Panc1 (cell line): ENCODE measurements around the gene MRPS2. TPM values are rescaled to one million over a fixed set of nuclear protein-coding genes. Genes with fewer than 3 reads are reported as not detected.
A peak's percentile ranks its signal among the peaks of the same experiment; 100 is the strongest.

Source experiments
- ATAC-seq: fragments of 200-7000 bp; cut with Tn5 transposase; 2 replicates; pipeline ENCODE4 v1.9.1; 2020; ENCODE audit warnings: mild to moderate bottlenecking, moderate library complexity
- BruUV-seq: library from RNA; stranded (reverse); fragments of 400-500 nt; replicated peaks from 2 replicates; lab custom pipeline; 2021; lab: Mats Ljungman, UMichigan
- CTCF ChIA-PET: fragments of 300-600 bp; sonication (Branson Sonifier 250); formaldehyde crosslinking; loops from one replicate; lab custom pipeline; 2022; ENCODE audit warnings: antibody characterized with exemption; lab: Charles Lee
- POLR2A ChIA-PET: fragments of 300-600 bp; sonication (Branson Sonifier 250); formaldehyde crosslinking; loops from one replicate; lab custom pipeline; 2022; ENCODE audit warnings: antibody characterized with exemption; lab: Charles Lee
- DNase-seq: peaks from one replicate; pipeline ENCODE4 v3.0.0-alpha.2; 2010; ENCODE audit warnings: low read depth, low spot score
- H3K27ac ChIP-seq: 2 replicates; pipeline ENCODE4 v1.5.1; 2011; ENCODE audit warnings: mild to moderate bottlenecking, low read length, inconsistent platforms
- H3K27me3 ChIP-seq: fragments of 200-500 bp; sonication (Bioruptor generic); 2 replicates; pipeline ENCODE4 v1.6.0; 2014; ENCODE audit warnings: low read length, inconsistent platforms; ENCODE audit not compliant: control insufficient read depth, insufficient read depth
- H3K36me3 ChIP-seq: fragments of 200-500 bp; sonication (Bioruptor generic); 2 replicates; pipeline ENCODE4 v1.5.1; 2014; ENCODE audit warnings: inconsistent platforms, mild to moderate bottlenecking, low read length, moderate library complexity; ENCODE audit not compliant: control insufficient read depth, insufficient read depth
- H3K4me1 ChIP-seq: 2 replicates; pipeline ENCODE4 v1.5.1; 2011; ENCODE audit warnings: inconsistent platforms, mild to moderate bottlenecking, low read length, moderate library complexity; ENCODE audit not compliant: control insufficient read depth, insufficient read depth
- H3K4me3 ChIP-seq, 2 experiments: 2 replicates each; pipeline ENCODE4 v1.5.1; 2011 to 2012; ENCODE audit warnings: low read depth in 2 of 2, low read length in 2 of 2, mild to moderate bottlenecking in 2 of 2, inconsistent platforms in 1 of 2, moderate library complexity in 1 of 2
- H3K9me3 ChIP-seq: fragments of 200-500 bp; sonication (Bioruptor generic); 2 replicates; pipeline ENCODE4 v1.5.1; 2014; ENCODE audit warnings: low read depth, mild to moderate bottlenecking, inconsistent platforms, low read length, moderate library complexity; ENCODE audit not compliant: control insufficient read depth, insufficient read depth
- POLR2AphosphoS5 ChIP-seq: IDR thresholded peaks from 2 replicates; pipeline ENCODE4 v1.6.1; 2012; ENCODE audit warnings: mild to moderate bottlenecking, low read depth, low read length, moderate library complexity
- SIN3A ChIP-seq: IDR thresholded peaks from 2 replicates; pipeline ENCODE4 v1.6.1; 2012; ENCODE audit warnings: low read depth, mild to moderate bottlenecking, low read length, moderate library complexity, borderline replicate concordance; ENCODE audit not compliant: insufficient read depth
- TCF7L2 ChIP-seq: IDR thresholded peaks from 2 replicates; pipeline ENCODE4 v1.6.1; 2011; ENCODE audit warnings: mild to moderate bottlenecking, low read depth, low read length, inconsistent platforms
- in situ Hi-C: cut with HindIII; loops from 2 replicates; pipeline ENCODE4 v1.10.0; 2016; ENCODE audit warnings: low sequenced_read_pairs, low pct_unique_long_range_greater_than_20kb
- intact Hi-C: fragments of 100-400 bp; cut with micrococcal nuclease; formaldehyde crosslinking; loops from one replicate; pipeline ENCODE4 v1.10.0; 2022; ENCODE audit not compliant: unreplicated experiment
- total RNA-seq: library from RNA; stranded (reverse); gene quantifications from one replicate; pipeline ENCODE4 v1.2.1, GENCODE V29; 2021; ENCODE audit not compliant: unreplicated experiment
- TF ChIP-seq, protein P1 (sequence below), 2 experiments: IDR thresholded peaks; 2 replicates each; pipeline ENCODE4 v1.6.1; 2011 to 2012; ENCODE audit warnings: low read depth in 2 of 2, control low read depth in 1 of 2, low read length in 1 of 2, mild to moderate bottlenecking in 1 of 2, moderate library complexity in 1 of 2; ENCODE audit not compliant: insufficient read depth in 1 of 2
- TF ChIP-seq, protein P2 (sequence below): fragments of 450-650 bp; IDR thresholded peaks from 2 replicates; pipeline ENCODE4 v1.5.1; 2017; ENCODE audit warnings: mild to moderate bottlenecking

The MRPS2 gene
- total RNA-seq, 1 experiment from 2014 or later = 33.5 TPM

DNA sequence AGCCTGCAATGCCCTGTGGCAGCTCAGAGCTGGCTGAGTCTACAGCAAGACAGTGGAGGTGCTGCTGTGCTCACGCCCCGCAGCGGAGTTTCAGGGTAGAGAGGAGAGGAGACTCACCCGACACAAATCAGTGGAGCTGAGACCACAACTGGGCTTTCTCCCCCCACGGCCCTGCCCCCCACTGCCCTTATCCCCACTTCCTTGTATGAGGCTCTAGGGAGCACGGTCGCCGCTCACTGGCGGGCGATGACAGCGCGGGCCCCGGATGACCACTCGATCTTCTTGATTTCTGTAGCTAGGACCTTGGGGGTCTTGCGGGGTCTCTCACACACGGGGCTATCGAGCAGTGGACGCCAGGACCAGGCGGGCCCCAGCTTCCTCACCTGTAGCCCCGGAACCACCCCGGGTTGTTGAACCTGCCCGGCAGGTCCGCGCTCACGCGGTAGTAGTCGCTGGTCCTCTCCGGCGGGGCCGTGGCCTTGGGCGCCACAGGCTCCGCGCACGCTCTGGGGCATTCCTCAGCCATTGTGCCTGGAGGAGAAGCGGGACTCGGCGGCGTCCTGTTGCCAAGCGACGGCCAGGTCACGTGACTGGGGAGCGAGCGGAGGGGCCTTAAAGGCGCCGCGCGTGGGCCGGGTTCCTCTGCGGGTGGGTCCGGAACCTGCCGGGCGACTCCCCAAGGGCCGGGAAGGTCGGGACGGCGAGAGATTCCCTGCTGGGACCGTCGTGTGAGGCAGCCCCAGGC lies 984 bp upstream of the MRPS2 start:
- intact Hi-C loops = no loop called here
- Histone ChIP-seq H3K27ac (peak overlapping the region; percentile 59; the same call in 1 of the 2 replicates), H3K27me3 (no peaks in the 10 kb centered on the region), H3K36me3 (peaks cover 4% of the 10 kb centered on the region; the same call in 1 of the 2 replicates), H3K4me1 (peaks cover 4% of the 10 kb centered on the region), H3K4me3 (peak overlapping the region; percentile 70 to 79), H3K9me3 (no peaks in the 10 kb centered on the region)
- in situ Hi-C loops = no loop called here
- DNase-seq = no peak
- ChIA-PET CTCF (no interaction called here), POLR2A (no interaction called here)
- ATAC-seq = peak; percentile 68
- TF ChIP-seq, protein P1, sequence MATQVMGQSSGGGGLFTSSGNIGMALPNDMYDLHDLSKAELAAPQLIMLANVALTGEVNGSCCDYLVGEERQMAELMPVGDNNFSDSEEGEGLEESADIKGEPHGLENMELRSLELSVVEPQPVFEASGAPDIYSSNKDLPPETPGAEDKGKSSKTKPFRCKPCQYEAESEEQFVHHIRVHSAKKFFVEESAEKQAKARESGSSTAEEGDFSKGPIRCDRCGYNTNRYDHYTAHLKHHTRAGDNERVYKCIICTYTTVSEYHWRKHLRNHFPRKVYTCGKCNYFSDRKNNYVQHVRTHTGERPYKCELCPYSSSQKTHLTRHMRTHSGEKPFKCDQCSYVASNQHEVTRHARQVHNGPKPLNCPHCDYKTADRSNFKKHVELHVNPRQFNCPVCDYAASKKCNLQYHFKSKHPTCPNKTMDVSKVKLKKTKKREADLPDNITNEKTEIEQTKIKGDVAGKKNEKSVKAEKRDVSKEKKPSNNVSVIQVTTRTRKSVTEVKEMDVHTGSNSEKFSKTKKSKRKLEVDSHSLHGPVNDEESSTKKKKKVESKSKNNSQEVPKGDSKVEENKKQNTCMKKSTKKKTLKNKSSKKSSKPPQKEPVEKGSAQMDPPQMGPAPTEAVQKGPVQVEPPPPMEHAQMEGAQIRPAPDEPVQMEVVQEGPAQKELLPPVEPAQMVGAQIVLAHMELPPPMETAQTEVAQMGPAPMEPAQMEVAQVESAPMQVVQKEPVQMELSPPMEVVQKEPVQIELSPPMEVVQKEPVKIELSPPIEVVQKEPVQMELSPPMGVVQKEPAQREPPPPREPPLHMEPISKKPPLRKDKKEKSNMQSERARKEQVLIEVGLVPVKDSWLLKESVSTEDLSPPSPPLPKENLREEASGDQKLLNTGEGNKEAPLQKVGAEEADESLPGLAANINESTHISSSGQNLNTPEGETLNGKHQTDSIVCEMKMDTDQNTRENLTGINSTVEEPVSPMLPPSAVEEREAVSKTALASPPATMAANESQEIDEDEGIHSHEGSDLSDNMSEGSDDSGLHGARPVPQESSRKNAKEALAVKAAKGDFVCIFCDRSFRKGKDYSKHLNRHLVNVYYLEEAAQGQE (IDR thresholded peaks at IDR 0.05; ENCODE audit: insufficient read depth in 1 of 2, low read depth in 2 of 2, low read length in 1 of 2) = no peak
- TF ChIP-seq, protein P2, sequence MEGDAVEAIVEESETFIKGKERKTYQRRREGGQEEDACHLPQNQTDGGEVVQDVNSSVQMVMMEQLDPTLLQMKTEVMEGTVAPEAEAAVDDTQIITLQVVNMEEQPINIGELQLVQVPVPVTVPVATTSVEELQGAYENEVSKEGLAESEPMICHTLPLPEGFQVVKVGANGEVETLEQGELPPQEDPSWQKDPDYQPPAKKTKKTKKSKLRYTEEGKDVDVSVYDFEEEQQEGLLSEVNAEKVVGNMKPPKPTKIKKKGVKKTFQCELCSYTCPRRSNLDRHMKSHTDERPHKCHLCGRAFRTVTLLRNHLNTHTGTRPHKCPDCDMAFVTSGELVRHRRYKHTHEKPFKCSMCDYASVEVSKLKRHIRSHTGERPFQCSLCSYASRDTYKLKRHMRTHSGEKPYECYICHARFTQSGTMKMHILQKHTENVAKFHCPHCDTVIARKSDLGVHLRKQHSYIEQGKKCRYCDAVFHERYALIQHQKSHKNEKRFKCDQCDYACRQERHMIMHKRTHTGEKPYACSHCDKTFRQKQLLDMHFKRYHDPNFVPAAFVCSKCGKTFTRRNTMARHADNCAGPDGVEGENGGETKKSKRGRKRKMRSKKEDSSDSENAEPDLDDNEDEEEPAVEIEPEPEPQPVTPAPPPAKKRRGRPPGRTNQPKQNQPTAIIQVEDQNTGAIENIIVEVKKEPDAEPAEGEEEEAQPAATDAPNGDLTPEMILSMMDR = no peak
- TF ChIP-seq TCF7L2 = no peak
- peak; percentile 95 for TF ChIP-seq SIN3A
- BruUV-seq = no TSS peak

DNA sequence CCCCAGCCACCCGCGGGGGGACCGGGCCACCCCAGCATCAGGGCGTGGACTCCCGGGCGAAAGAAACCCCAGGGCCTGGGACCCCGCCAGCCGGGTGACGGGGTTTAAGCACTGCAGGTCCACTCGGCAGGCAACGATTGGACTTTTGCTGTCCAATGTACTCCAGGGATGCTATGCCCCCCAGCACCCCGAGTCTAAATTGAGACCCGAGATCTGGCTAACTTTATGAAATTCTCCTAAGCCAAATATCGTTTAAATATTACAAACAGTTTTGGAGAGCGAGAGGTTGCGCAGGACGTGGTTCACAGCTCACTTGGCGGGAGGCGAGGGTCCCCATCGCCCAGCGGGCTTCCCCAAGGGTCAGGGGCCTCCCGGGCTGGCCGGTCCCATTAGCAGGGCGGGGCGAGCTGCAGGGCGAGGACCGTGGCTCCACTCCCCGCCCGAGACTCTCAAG lies 384 bp upstream of the MRPS2 start:
- ChIA-PET POLR2A (no interaction called here), CTCF (no interaction called here)
- H3K9me3 ChIP-seq = no peaks in the 10 kb centered on the region
- DNase-seq (no peak), ATAC-seq (peak; percentile 19)
- no TSS peak for BruUV-seq
- no peaks in the 10 kb centered on the region for H3K27me3 ChIP-seq
- peaks cover 4% of the 10 kb centered on the region for H3K4me1 ChIP-seq
- TF ChIP-seq TCF7L2 = no peak
- TF ChIP-seq, protein P1 (IDR thresholded peaks at IDR 0.05; ENCODE audit: insufficient read depth in 1 of 2, low read depth in 2 of 2, low read length in 1 of 2) = no peak
- TF ChIP-seq, protein P2 = no peak
- TF ChIP-seq POLR2AphosphoS5 = no peak
- no peak for TF ChIP-seq SIN3A
- H3K27ac ChIP-seq = peak overlapping the region; percentile 59; the same call in 1 of the 2 replicates
- peak overlapping the region; percentile 70 to 79 for H3K4me3 ChIP-seq
- in situ Hi-C loops (no loop called here), intact Hi-C loops (no loop called here)
- H3K36me3 ChIP-seq = peaks cover 4% of the 10 kb centered on the region; the same call in 1 of the 2 replicates
